ENCODE measurements around the gene MAPK8.

Gene MAPK8

GRCh38 chr10:48464871-48465736, 158.6 kb downstream of the MAPK8 start:
- DNase-seq, result no peak

DNA sequence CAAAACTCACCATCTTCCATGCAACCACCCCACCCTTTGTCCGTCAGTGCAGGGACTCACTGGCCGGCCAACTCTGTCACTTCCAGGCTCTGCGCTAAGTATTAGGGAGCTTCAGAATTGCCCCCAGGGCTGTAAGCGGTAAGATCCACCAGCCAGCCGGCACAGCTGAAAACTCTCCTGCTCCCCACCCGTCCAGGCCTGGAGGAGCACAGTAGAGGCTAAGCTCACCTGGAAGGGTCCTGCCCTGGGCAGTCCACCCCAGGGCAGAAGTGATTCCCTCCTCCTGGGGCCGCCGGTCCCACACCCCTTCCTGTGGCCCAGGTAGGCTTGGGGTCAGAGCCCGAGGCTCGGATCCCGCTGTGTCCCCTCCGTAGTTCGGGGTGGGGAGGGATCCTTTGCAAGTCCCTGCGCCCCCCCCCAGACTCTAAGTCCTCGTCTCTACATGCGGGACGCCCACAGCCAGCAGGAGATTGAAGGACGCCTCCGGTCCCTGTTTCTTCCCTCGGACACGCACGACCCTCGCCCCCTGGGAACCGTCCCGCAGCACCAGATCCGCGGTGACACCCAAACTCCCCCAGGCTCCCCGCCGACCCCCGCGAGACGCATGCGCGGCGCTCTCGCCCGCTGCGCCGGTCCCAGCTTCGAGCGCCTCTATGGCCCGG, 159.5 kb downstream of the MAPK8 start:
- DNase-seq, result no peak

DNA sequence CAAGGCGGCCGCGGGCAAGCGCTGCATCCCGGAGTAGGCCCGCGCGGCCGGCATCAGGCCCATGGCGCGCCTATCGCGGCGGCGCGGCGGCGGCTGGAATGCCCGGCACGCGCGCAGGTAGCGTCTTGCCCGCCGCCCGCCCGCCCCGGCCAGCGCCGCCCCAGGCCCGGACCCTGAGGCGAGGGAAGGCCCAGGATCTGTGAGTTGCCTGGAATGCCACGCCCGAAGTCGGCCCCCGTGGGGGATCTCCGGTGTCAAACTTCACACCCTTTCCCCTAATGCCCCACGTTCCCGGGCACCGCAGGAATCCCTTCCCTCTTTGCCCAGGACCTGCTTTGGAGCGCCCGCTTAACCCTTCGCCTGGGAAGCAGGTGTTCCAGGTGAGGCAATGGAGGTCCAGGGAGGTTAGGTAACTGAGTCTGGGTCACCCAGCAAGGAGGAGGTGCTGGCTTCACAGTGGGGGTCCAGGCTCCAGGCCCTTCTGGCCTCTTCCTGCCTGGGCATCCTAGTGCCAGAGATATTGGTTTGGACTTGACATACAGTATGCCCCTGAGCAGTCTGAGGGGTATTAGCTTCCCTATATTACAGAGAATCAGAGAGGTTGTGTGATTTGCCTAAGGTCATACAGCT, 160.2 kb downstream of the MAPK8 start:
- no peak for DNase-seq

- DNase-seq, result no peak
Measured at GRCh38 chr10:48467669-48468068, 161.2 kb downstream of the MAPK8 start.

- no peak for DNase-seq
Measured at GRCh38 chr10:48468130-48468790, 161.8 kb downstream of the MAPK8 start.

GRCh38 chr10:48468866-48469511, 162.5 kb downstream of the MAPK8 start:
- no peak for DNase-seq

GRCh38 chr10:48469516-48470020, 163.1 kb downstream of the MAPK8 start:
- DNase-seq, result no peak

DNA sequence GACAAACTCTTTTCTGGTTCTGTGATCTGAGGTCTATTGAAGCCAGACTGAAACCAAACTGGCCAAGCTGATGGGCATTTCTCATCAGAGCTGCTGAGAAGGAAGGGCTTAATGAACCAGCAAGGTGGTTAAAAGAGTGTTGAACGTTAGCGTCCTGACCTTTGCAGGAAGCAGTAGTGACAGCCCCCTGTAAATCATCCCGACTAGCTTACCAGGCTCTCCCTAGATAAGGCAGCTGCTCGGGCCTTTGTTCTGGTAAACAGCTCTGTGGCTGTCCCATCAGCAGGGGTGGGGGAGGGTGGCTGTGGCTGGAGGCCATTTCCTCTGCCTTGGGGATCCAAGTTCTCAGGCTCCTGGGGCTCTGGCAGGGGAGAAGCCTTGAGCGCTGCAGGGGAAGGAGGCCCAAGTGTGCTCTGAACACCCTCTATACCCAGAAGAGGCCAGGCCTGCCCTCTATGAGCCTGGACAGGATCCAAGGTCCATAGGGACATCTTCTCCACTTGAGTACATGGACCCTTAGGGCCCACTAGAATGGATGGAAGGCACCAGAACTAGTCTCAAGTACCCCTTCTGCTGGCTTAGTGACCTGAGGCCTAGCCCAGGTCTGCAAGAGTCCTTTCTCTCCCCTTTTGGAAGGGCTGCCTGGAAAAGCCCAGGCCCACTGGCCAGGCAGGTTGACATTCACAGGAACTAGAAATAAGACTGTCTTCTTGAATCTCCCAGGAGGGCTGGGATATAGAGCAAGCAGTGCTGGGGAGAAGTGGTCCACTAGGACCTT, 163.8 kb downstream of the MAPK8 start:
- no peak for DNase-seq

DNA sequence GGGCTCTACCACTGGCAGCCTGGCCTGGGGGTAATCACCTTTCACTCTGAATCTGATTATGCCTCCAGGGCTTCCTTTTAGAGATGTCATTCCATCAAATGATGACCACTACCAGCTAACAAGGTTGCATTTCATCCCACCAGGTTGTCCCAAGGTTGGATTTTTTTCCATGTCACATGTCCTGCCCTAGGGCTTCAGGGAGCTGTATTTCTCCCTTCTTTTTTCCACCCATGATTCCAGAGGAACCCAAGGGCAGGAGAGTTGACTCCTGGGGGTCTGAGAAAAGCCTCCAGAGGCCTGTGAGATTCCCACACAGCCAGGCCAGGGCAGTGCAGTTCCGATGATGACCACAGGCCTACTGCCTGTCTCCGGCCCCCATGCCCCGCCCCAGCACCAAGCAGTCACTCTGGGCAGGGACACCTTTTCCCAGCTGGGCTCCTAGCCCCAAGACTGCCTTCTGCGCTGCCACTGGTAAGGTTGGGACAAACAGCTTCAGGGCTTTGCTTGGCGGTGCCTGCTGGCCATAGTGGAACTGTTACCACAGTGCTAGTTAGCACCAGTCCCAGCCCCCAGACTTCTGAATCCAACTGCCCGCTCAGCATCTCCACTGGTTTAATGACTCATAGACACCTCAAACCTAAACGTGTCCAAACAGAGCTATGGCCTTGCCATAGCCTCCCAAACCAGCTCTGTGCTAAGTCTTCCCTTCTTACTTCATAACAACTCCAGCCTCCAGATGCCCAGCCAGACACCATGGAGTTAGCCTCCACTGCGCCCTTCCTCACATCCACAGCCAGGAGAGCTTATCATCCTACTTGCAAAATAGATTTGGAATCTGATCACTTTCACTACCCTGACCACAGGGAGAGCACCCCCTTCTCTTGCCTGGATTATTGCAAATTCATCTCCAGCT, 164.7 kb downstream of the MAPK8 start:
- no peak for DNase-seq

- no peak for DNase-seq
Measured at GRCh38 chr10:48472501-48473069, 166.1 kb downstream of the MAPK8 start.

- DNase-seq, result no peak
Measured at GRCh38 chr10:48473704-48474103, 167.2 kb downstream of the MAPK8 start.

- no peak for DNase-seq
Measured at GRCh38 chr10:48474765-48475365, 168.4 kb downstream of the MAPK8 start.

- no peak for DNase-seq
Measured at GRCh38 chr10:48475943-48476278, 169.4 kb downstream of the MAPK8 start.

- peak; percentile 48 for DNase-seq
Measured at GRCh38 chr10:48476279-48476982, 170.0 kb downstream of the MAPK8 start.

- no peak for DNase-seq
Measured at GRCh38 chr10:48477141-48477540, 170.7 kb downstream of the MAPK8 start.

DNA sequence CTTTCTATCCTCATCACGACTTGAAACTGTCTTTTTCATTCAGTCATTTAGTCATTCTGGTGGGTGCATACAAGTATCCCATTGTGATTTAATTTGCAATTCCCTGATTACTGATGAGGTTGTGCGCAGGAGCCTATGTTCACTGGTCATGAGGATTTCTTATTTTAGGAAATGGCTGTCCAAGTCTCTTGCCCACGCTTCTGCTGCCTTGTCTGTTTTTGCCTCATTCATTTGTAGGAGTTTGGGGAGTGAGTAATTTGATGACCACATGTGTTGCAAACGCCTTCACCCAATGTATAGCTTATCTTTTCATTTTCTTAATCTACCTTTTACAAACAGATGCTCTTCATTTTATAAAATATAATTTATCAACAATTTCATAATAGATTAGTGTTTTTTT, 171.1 kb downstream of the MAPK8 start:
- no peak for DNase-seq

DNA sequence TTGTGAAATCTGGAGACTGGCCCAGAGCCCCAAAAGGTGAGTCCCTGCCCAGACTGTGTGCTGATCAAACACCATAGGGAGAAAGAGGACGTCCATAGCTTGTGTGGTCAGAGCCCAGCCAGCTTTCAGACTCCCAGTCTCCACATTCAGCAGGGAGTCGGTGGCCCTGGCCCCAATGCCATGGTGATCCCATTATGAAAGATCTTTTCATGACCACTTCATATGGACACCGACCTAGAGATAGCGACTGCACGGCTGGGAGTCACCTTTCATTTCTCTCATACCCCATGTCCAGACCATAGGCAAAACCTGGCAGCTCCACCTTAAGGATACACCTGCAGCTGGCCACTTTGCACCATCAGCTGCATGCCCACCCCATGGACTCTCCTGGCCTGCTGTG, 172.0 kb downstream of the MAPK8 start:
- DNase-seq, result no peak

- no peak for DNase-seq
Measured at GRCh38 chr10:48478980-48479811, 172.7 kb downstream of the MAPK8 start.
